RCC 7860 (cell line): ENCODE results near the gene PCBP3.

Experiments used
- DNase-seq: peaks from one replicate; pipeline ENCODE4 v3.0.0-alpha.2; 2015; ENCODE audit warnings: low spot score
- FAIRE-seq: peaks from 2 replicates; lab custom pipeline; 2012; peaks lifted over from hg19 to GRCh38; lab: Jason Lieb, UNC

PCBP3 gene

GRCh38 chr21:45937721-45938452 lies 294.4 kb downstream of the PCBP3 start:
- DNase-seq (no peak), FAIRE-seq (no peak)

- no peak for DNase-seq
- no peak for FAIRE-seq
Measured at GRCh38 chr21:45938453-45938755, 294.9 kb downstream of the PCBP3 start.

GRCh38 chr21:45938811-45939520 lies 295.4 kb downstream of the PCBP3 start:
- no peak for DNase-seq
- no peak for FAIRE-seq

- DNase-seq = no peak
- no peak for FAIRE-seq
Measured at GRCh38 chr21:45939521-45940045, 296.1 kb downstream of the PCBP3 start.

- DNase-seq (no peak), FAIRE-seq (no peak)
Measured at GRCh38 chr21:45940091-45940490, 296.6 kb downstream of the PCBP3 start.

- no peak for DNase-seq
- FAIRE-seq = no peak
Measured at GRCh38 chr21:45940621-45941337, 297.3 kb downstream of the PCBP3 start.

- DNase-seq (no peak), FAIRE-seq (no peak)
Measured at GRCh38 chr21:45941338-45941710, 297.8 kb downstream of the PCBP3 start.

- FAIRE-seq = no peak
- no peak for DNase-seq
Measured at GRCh38 chr21:45941717-45942546, 298.4 kb downstream of the PCBP3 start.

GRCh38 chr21:45942755-45943629 lies 299.5 kb downstream of the PCBP3 start:
- FAIRE-seq = no peak
- DNase-seq = no peak

- no peak for DNase-seq
- FAIRE-seq = no peak
Measured at GRCh38 chr21:45943630-45944540, 300.4 kb downstream of the PCBP3 start.

GRCh38 chr21:45944601-45945000 lies 301.1 kb downstream of the PCBP3 start:
- no peak for FAIRE-seq
- no peak for DNase-seq

GRCh38 chr21:45945066-45945867 lies 301.7 kb downstream of the PCBP3 start:
- DNase-seq (no peak), FAIRE-seq (no peak)

- DNase-seq = no peak
- FAIRE-seq = no peak
Measured at GRCh38 chr21:45945868-45946210, 302.3 kb downstream of the PCBP3 start.

- DNase-seq (no peak), FAIRE-seq (no peak)
Measured at GRCh38 chr21:45947296-45947695, 303.8 kb downstream of the PCBP3 start.

GRCh38 chr21:45947716-45948255 lies 304.3 kb downstream of the PCBP3 start:
- DNase-seq = no peak
- no peak for FAIRE-seq

- DNase-seq (no peak), FAIRE-seq (no peak)
Measured at GRCh38 chr21:45948576-45949141, 305.1 kb downstream of the PCBP3 start.

- FAIRE-seq = no peak
- no peak for DNase-seq
Measured at GRCh38 chr21:45949928-45950739, 306.6 kb downstream of the PCBP3 start.
